Measurements from ENCODE around the gene CABP2. TPM values are rescaled to one million over a fixed set of nuclear protein-coding genes. Genes with fewer than 3 reads are reported as not detected.
"Not testable (repeated sequence)": the region's sequence is repeated elsewhere in the genome, so short reads cannot be mapped to it uniquely, and the experiment has no call there.

The CABP2 gene
- not detected for total RNA-seq

DNA sequence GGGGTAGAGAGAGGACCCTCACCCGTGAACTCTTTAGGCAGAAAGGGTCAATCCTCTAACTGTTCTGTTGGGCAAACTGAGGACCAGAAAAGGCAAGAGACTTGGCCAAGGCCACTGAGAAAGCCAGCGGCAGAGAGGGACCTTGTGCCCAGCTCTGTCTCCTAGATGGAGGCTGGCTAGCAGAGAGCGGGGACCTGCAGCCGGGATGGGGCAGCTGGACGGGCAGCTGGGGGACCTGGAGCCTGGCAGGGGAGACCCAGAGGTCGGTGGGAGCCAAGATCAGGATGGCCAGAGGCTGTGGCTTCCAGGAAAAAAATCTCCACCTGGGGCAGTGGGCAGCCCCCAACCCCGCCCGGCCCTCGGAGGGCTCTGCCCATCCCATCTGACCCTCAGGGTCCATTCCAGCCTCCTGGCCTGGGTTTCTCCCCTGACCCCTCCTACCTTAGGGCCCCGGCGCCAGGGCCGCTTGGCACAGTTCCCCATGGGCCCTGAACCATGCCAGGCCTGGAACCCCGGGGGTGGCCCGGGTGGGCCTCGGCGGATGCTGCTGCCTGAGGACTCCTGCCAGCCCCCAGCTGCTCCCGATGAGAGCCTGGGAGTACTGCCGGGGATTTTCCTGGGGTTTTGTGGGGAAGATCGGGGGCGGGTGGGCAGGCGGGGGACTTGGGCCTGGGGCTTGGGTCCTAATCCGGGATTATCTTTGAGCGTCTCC, at the start of gene CABP2:
CABP2 (minus strand) TSS at position 603 of the 712 bp plus-strand sequence; CDS start at position 483, 120 bp downstream.
- Histone ChIP-seq H3K9ac (ENCODE audit: low read depth in 2 of 2, low read length in 2 of 2) (no peak within 1 kb of the TSS), H3K9me3 (no peaks in the 10 kb centered on the region), H3K27me3 (no peaks in the 10 kb centered on the region), H3K4me3 (no peak within 1 kb of the TSS), H3K36me3 (no peaks in the 10 kb centered on the region), H3K4me1 (peaks cover 5% of the 10 kb centered on the region), H3K27ac (no peak within 1 kb of the TSS)
- no peak for DNase-seq
- TF ChIP-seq, protein P1, sequence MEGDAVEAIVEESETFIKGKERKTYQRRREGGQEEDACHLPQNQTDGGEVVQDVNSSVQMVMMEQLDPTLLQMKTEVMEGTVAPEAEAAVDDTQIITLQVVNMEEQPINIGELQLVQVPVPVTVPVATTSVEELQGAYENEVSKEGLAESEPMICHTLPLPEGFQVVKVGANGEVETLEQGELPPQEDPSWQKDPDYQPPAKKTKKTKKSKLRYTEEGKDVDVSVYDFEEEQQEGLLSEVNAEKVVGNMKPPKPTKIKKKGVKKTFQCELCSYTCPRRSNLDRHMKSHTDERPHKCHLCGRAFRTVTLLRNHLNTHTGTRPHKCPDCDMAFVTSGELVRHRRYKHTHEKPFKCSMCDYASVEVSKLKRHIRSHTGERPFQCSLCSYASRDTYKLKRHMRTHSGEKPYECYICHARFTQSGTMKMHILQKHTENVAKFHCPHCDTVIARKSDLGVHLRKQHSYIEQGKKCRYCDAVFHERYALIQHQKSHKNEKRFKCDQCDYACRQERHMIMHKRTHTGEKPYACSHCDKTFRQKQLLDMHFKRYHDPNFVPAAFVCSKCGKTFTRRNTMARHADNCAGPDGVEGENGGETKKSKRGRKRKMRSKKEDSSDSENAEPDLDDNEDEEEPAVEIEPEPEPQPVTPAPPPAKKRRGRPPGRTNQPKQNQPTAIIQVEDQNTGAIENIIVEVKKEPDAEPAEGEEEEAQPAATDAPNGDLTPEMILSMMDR (IDR thresholded peaks at IDR 0.05), result no peak
- intact Hi-C loops (cut with DNase I), result no loop called here

DNA sequence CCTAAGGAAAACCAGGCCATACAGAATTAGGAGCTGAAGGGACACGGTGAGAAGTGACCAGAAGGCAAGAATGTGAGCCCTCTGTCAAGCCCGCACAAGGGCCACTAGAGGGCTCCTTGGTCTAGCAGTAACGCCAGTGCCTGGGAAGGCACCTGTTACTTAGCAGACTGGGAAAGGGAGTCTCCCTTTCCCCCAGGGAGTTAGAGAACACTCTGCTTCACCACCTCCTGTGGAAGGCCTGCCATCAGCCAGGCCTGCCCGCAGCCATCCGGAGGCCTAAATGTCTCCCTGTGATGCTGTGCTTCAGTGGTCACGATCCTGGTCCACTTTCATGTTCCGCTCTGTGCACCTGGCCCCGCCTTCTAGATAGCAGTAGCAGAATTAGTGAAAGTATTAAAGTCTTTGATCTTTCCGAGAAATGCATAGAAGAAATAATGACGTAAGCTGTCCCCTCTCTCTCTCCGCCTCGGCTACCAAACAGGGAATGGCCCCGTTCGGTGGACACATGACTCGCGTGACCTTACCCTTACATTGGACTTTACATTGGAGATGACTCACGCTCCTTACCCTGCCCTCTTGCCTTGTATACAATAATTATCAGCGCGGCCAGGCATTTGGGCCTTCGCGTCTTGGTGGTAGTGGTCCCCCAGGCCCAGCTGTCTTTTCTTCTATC, 49.6 kb upstream of the CABP2 start:
- no peaks in the 10 kb centered on the region for H3K36me3 ChIP-seq
- H3K27me3 ChIP-seq, result no peaks in the 10 kb centered on the region
- TF ChIP-seq, protein P1 (IDR thresholded peaks at IDR 0.05), result peak; percentile 78
- no peak overlapping the region for H3K27ac ChIP-seq
- H3K9ac ChIP-seq (ENCODE audit: low read depth in 2 of 2, low read length in 2 of 2), result no peak overlapping the region
- DNase-seq, result peak; percentile 64
- no peaks in the 10 kb centered on the region for H3K9me3 ChIP-seq
- H3K4me3 ChIP-seq, result no peak overlapping the region
- intact Hi-C loops (cut with DNase I), result no loop called here
- H3K4me1 ChIP-seq, result no peaks in the 10 kb centered on the region

DNA sequence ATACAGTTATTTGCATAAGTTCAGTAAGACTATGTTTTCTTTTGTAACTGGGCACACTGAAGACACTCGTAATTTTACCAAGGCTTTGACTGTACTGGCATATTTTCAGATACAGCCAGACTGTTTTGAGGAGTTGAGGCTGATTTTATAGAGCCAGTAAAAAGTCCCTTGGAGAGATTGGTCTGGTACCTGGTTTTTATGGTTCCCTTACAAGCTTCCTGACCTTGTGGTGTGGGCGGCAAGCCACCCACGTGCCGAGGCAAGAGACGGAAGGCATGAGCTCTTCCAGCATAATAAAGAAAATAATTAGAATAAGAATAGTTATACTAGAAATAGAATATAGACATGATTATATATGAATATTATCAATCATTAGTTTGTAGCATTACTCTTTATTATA, 49.1 kb upstream of the CABP2 start:
- TF ChIP-seq, protein P1 (IDR thresholded peaks at IDR 0.05), result no peak
- no peak for DNase-seq
- intact Hi-C loops (cut with DNase I), result no loop called here
- Histone ChIP-seq H3K9ac (ENCODE audit: low read depth in 2 of 2, low read length in 2 of 2) (no peak overlapping the region), H3K36me3 (no peaks in the 10 kb centered on the region), H3K27ac (no peak overlapping the region), H3K4me3 (no peak overlapping the region), H3K4me1 (no peaks in the 10 kb centered on the region), H3K27me3 (no peaks in the 10 kb centered on the region), H3K9me3 (no peaks in the 10 kb centered on the region)

DNA sequence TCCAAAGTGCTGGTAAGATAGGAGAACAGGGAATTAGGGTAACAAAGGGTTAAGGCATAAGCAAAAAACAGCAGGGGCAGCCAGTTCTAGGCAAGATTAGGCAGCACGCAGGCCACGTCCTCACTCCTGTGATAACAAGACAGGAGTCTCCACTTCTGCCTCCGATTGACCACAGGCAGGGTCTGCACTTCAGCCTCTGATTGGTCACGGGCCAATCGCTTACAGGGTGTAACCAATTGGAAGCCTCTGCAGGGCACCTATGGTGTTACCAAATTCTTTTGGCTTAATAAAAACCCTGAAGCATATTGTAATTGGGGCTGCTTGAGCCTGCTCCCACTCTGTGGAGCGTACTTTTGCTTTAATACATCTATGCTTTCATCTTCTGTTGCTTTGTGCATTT, 48.2 kb upstream of the CABP2 start:
- Histone ChIP-seq H3K4me3 (no peak overlapping the region), H3K36me3 (no peaks in the 10 kb centered on the region), H3K4me1 (no peaks in the 10 kb centered on the region), H3K27me3 (no peaks in the 10 kb centered on the region), H3K9ac (ENCODE audit: low read depth in 2 of 2, low read length in 2 of 2) (no peak overlapping the region), H3K9me3 (no peaks in the 10 kb centered on the region), H3K27ac (no peak overlapping the region)
- TF ChIP-seq, protein P1 (IDR thresholded peaks at IDR 0.05), result no peak
- intact Hi-C loops (cut with DNase I), result no loop called here
- DNase-seq, result no peak

DNA sequence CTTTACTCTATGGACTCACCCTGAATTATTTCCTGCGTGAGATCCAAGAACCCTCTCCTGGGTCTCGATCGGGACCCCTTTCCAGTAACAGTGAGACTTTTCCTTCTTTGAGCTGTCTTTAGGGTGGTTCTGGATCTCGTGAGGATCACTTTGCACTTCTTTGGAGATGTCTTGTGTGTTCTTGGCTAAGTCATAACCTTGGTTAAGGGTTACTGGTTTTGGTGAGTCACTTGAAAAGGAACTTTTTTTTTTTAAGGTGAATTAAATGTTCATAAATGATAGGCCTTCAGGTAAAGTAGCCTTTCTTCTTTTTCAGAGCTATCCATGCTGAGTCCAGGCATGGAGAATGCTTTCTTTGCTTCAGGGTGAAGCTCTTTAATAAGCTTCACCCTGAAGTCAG, 41.0 kb upstream of the CABP2 start:
- H3K9me3 ChIP-seq, result no peaks in the 10 kb centered on the region
- no peak overlapping the region for H3K9ac ChIP-seq (ENCODE audit: low read depth in 2 of 2, low read length in 2 of 2)
- H3K36me3 ChIP-seq, result no peaks in the 10 kb centered on the region
- no peaks in the 10 kb centered on the region for H3K27me3 ChIP-seq
- intact Hi-C loops (cut with DNase I), result no loop called here
- TF ChIP-seq, protein P1 (IDR thresholded peaks at IDR 0.05), result no peak
- H3K27ac ChIP-seq, result no peak overlapping the region
- DNase-seq, result no peak
- H3K4me1 ChIP-seq, result peaks cover 1% of the 10 kb centered on the region
- H3K4me3 ChIP-seq, result no peak overlapping the region

DNA sequence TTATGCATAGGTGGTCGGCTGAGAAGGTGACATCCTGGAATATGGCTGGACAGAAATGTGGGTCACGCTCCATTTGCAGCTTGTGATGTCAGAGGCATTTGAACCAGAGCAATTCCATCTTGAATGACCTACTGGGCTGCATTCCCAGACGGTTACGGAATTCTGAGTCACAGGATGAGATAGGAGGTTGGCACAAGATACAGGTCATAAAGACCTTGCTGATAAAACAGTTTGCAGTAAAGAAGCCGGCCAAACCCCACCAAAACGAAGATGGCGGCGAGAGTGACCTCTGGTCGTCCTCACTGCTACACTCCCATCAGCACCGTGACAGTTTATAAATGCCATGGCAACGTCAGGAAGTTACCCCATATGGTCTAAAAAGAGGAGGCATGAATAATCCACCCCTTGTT, 40.5 kb upstream of the CABP2 start:
- intact Hi-C loops (cut with DNase I); H3K9ac ChIP-seq (ENCODE audit: low read depth in 2 of 2, low read length in 2 of 2); H3K4me3 ChIP-seq; H3K27me3 ChIP-seq; H3K36me3 ChIP-seq; H3K4me1 ChIP-seq; H3K9me3 ChIP-seq; H3K27ac ChIP-seq: not testable (repeated sequence)
- DNase-seq, result peak; percentile 79
